Chondrocyte (in vitro differentiated cells): ENCODE results near the gene DOCK2. TPM values are rescaled to one million over a fixed set of nuclear protein-coding genes. Genes with fewer than 3 reads are reported as not detected.

ENCODE experiments used
- DNase-seq: peaks from one replicate; pipeline ENCODE4 v3.0.0; 2021; ENCODE audit warnings: mixed read lengths, low spot score
- H3K27ac Mint-ChIP-seq: one replicate; pipeline ENCODE4 v1.8.0; 2021; ENCODE audit warnings: mild to moderate bottlenecking, moderate library complexity, mixed read lengths; ENCODE audit not compliant: unreplicated experiment
- H3K27me3 Mint-ChIP-seq: 2 replicates; pipeline ENCODE4 v1.8.0; 2021; ENCODE audit warnings: low read depth, mixed read lengths
- H3K36me3 Mint-ChIP-seq: 2 replicates; pipeline ENCODE4 v1.8.0; 2021; ENCODE audit warnings: low read depth, mixed read lengths
- H3K4me1 Mint-ChIP-seq: 2 replicates; pipeline ENCODE4 v1.8.0; 2021; ENCODE audit warnings: low read depth, mild to moderate bottlenecking, mixed read lengths
- H3K4me3 Mint-ChIP-seq: one replicate; pipeline ENCODE4 v1.8.0; 2021; ENCODE audit warnings: mild to moderate bottlenecking, moderate library complexity, mixed read lengths; ENCODE audit not compliant: unreplicated experiment
- H3K9me3 Mint-ChIP-seq: 2 replicates; pipeline ENCODE4 v1.8.0; 2021; ENCODE audit warnings: low read depth, mixed read lengths
- CTCF ChIP-seq: fragments of 200-600 bp; sonication (generic); IDR thresholded peaks from 2 replicates; pipeline ENCODE4 v1.5.0; 2021; ENCODE audit warnings: antibody characterized with exemption, mild to moderate bottlenecking, moderate library complexity
- total RNA-seq: library from RNA; stranded (reverse); gene quantifications from 3 replicates; pipeline ENCODE4 v1.2.1, GENCODE V29; 2021

DOCK2 gene
- total RNA-seq, 1 donor from 2014 or later = 3.1 TPM

GRCh38 chr5:169836835-169837536 is 199.9 kb downstream of the DOCK2 start:
- Mint-ChIP-seq H3K27me3 (no peaks in the 10 kb centered on the region), H3K27ac (no peak overlapping the region), H3K9me3 (peaks cover 4% of the 10 kb centered on the region), H3K4me1 (peaks cover 7% of the 10 kb centered on the region), H3K36me3 (no peaks in the 10 kb centered on the region), H3K4me3 (no peak overlapping the region)
- TF ChIP-seq CTCF = no peak
- DNase-seq = no peak

GRCh38 chr5:169837686-169838085 is 200.6 kb downstream of the DOCK2 start:
- Mint-ChIP-seq H3K4me1 (peaks cover 7% of the 10 kb centered on the region), H3K36me3 (no peaks in the 10 kb centered on the region), H3K4me3 (no peak overlapping the region), H3K27me3 (no peaks in the 10 kb centered on the region), H3K9me3 (peaks cover 4% of the 10 kb centered on the region), H3K27ac (no peak overlapping the region)
- TF ChIP-seq CTCF = no peak
- DNase-seq = no peak

GRCh38 chr5:169838688-169839087 is 201.6 kb downstream of the DOCK2 start:
- Mint-ChIP-seq H3K27ac (no peak overlapping the region), H3K36me3 (no peaks in the 10 kb centered on the region), H3K4me1 (peaks cover under 1% of the 10 kb centered on the region), H3K27me3 (no peaks in the 10 kb centered on the region), H3K4me3 (no peak overlapping the region), H3K9me3 (peaks cover 4% of the 10 kb centered on the region)
- TF ChIP-seq CTCF = no peak
- DNase-seq = no peak

GRCh38 chr5:169840405-169840804 is 203.3 kb downstream of the DOCK2 start:
- H3K4me1 Mint-ChIP-seq = no peaks in the 10 kb centered on the region
- no peak for TF ChIP-seq CTCF
- DNase-seq = no peak
- peaks cover 4% of the 10 kb centered on the region for H3K9me3 Mint-ChIP-seq
- H3K27me3 Mint-ChIP-seq = no peaks in the 10 kb centered on the region
- H3K27ac Mint-ChIP-seq = no peak overlapping the region
- no peak overlapping the region for H3K4me3 Mint-ChIP-seq
- H3K36me3 Mint-ChIP-seq = no peaks in the 10 kb centered on the region

DNA sequence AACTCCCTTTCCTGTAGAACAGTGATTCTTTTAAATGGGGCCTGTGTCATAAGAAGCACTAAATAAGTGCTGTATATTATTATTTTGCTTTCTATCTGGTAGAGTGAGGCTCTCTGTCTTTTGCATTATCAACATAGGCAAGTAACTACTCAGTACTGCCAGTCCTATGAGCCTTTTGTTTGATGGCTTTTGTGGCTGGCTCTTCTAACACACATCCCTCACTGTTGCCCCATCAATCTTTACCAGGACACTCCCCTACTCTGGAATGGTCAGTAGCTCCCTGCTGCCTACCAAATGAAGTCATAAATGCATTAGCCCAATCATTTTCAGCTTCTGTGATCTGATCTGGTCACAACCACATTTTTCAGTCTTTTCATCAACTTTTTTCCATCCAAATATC is 205.6 kb downstream of the DOCK2 start:
- DNase-seq = no peak
- Mint-ChIP-seq H3K4me1 (no peaks in the 10 kb centered on the region), H3K27ac (no peak overlapping the region)

More for the DNA sequence above, 205.6 kb downstream of the DOCK2 start:
- TF ChIP-seq CTCF = no peak
- Mint-ChIP-seq H3K9me3 (peaks cover 6% of the 10 kb centered on the region), H3K4me3 (no peak overlapping the region), H3K36me3 (no peaks in the 10 kb centered on the region), H3K27me3 (no peaks in the 10 kb centered on the region)
